ENCODE data around the gene ZNF764.
"Not testable (repeated sequence)": the region's sequence is repeated elsewhere in the genome, so short reads cannot be mapped to it uniquely, and the experiment has no call there.

The ZNF764 gene

DNA sequence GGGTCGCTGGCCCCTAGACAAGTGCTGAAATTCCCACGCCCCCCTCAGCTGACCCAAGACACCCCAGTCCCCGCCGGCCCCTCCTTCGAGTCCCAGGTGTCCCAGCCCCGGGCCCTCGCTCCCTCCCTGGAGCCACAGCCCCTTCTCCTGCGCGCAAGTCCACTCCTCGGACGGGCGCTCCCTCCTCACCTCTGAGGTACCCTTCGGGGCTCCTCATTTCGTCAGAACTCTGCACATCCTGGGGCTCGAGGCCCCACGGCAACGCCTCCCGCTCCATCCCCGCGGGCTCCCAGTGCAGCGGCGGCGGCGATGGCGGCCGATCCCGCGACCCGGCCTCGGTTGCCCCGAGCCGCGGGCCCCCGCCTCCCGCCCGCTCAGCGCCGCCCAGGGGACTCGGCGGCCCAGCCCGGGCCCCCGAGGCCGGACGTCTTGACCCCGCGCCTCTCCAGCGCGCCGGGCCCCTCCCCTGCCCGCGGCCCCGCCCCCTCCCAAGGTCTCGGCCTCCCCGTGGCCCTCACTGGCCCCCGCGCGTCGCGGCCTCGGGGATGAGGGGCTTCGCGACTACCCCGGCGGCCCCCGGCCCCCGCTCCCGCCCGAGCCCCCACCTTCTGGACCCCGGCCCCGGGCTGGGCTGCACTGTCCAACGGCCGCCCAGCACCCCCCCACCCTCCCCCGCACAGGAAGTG, 31.9 kb downstream of the ZNF764 start, which contains the start of gene ZNF768:
ZNF768 (minus strand) TSS at position 430 of the 686 bp plus-strand sequence; CDS start at position 277, 153 bp downstream.
- DNase-seq = peak; percentile 56

DNA sequence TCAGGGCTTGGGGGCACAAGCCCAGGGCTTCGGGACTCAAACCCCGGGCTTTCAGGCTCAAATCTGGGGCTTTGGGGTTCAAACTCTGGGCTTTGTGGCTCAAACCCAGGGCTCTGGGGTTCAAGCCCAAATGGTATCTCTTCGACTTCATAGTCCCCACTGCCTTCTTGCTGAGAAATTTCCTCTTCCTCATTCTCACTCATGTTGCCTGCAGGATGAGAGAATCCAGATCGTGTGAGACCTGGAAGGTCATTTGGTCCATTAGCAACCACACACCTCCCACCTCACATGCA, 32.4 kb downstream of the ZNF764 start:
- DNase-seq = no peak

DNA sequence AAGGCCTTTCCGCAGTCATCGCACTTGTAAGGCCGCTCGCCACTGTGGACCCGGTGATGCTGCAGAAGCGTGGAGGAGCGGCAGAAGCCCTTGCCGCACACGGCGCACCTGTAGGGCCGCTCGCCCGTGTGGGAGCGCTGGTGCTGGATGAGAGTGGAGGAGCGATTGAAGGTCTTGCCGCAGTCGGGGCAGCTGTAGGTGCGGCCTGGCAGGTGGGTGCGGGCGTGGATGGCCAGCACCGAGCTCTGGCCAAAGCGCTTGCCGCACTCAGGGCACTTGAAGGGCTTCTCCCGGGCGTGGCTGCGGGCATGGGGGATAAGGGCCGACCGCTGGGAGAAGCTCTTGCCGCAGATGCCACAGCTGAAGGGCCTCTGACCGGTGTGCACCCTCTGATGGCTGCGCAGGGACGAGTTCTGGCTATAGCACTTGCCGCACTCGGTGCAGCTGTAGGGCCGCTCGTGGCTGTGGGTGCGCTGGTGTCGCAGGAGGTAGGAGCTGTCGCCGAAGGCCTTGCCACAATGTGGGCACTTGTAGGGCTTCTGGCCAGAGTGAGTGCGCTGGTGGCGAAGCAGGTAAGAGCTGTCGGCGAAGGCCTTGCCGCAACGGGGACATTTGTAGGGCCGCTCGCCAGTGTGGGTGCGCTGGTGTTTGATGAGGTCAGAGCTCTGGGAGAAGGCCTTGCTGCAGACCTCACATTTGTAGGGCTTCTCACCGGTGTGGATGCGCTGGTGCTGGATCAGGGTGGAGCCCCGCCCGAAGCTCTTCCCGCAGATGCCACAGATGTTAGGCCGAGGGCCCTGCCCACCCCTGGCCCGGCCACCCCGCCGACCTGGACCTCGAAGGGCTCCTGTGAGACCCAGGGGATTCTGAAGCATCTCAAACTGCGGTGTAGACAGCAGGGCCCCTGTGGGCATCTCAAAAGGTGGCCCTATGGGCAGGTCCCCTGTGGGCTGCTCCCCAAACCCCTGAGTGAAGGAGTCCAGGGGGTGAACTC, 33.3 kb downstream of the ZNF764 start:
- no peak for DNase-seq

DNA sequence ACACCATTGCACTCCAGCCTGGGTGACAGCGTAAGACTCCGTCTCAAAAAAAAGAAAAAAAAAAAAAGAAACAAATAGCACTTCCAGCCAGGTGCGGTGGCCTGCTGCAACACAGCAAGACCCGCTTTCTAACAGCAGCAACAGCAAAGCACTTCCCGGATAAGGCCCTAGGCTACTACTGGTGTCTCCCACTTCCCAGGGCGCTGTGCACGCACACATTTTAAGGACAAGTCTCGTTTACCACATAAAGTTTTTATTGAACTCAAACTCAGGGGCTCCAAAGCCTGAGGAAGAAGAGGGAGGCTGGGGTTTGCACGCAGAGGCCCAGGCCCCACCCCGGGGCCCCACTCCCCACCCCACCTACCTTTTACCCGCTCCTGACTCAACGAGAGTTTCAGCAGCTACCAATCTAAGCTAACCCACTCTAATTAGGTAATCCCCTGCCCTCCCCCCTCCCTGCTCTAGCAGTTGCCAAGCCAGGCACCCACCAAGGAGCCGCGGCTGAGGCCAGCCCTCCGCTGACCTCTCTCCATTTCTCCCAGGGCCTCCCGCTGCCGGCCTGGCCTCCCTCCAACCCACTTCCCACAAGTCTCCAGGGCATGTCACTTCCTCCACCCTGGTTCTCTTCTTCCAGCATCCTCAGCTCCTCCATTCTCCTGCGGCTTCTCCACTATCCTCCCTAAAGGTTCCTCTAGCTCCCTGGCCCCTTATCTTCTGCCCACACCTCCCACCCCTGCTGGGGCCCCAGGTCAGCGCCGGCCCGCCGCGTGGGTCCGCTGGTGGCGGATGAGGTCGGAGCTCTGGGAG, 34.2 kb downstream of the ZNF764 start:
- DNase-seq = no peak

- DNase-seq = not testable (repeated sequence)
Observed at GRCh38 chr16:30522702-30523463, 35.3 kb downstream of the ZNF764 start.

DNA sequence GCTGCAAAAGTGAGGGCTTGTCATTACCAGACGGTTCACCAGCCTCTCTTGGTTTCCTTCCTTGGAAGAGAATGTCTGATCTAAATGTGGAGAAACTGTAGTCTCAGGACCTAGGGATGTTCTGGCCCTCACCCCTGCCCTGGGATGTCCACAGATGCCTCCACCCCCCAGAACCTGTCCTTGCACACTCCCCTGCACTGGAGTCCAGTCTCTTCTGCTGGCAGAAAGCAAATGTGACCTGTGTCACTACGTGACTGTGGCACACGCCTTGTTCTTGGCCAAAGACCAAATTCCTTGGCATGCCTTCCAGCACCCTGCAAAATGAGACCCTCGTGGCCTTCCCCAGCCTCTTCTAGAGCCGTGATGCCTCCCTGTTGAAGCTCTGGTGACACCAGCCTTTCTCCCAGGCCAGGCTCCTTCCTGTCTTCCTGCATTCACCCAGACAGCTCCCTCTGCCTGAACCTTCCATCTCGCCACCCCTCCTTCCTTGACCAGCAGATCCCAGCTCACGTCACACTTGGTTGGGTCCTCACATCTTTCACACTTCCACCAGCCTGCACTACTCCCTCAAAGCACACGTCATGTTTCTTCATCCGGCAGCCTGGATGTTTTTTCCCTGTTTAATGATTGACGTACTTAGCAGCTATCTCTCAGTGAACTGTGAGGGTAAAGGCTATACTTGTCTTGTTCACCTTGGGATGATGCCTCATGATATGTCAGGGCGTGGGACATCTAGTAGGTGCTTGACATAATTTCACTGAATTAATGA, 36.1 kb downstream of the ZNF764 start:
- DNase-seq = no peak

DNA sequence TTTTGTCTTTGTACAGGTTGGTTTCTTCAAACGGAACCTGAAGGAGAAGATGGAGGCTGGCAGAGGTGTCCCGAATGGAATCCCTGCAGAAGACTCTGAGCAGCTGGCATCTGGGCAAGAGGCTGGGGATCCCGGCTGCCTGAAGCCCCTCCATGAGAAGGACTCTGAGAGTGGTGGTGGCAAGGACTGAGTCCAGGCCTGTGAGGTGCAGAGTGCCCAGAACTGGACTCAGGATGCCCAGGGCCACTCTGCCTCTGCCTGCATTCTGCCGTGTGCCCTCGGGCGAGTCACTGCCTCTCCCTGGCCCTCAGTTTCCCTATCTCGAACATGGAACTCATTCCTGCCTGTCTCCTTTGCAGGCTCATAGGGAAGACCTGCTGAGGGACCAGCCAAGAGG, 36.7 kb downstream of the ZNF764 start:
- DNase-seq = no peak

DNA sequence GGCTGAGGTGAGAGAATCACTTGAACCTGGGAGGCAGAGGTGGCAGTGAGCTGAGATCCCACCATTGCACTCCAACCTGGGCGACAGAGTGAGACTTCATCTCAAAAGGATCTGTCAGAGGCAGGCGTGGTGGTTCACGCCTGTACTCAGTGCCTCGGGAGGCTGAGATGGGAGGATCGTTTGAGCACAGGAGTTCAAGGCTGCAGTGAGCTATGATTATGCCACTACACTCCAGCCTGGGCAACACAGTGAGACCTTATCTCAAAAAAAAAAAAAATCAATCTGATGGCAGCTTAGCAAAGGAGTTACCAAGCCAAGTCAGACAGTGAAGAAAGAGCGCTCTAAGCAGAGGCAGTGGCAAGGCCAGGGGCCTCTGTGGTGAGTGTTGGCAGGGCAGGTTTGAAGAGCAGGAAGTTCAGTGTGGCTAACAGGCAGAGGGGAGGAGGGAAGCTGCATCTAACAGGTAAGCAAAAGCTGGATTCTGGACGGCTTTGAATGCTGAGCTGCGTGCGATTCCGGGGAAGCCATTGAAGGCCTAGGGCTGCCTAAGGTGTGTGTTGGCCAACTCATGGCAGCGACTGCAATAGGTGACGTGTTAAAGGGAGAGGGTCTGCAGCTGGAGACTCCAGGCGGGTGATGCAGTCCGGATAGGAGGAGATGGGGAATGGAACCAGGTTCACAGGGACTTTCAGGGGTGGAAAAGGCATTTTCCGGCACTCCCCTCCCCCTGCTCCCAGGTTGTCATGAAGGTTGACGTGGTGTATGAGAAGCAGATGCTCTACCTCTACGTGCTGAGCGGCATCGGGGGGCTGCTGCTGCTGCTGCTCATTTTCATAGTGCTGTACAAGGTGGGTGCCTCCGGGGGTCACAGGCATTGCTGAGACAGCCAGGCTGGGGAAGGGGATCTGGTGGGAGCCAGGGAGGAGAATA, 38.8 kb downstream of the ZNF764 start:
- DNase-seq = no peak

DNA sequence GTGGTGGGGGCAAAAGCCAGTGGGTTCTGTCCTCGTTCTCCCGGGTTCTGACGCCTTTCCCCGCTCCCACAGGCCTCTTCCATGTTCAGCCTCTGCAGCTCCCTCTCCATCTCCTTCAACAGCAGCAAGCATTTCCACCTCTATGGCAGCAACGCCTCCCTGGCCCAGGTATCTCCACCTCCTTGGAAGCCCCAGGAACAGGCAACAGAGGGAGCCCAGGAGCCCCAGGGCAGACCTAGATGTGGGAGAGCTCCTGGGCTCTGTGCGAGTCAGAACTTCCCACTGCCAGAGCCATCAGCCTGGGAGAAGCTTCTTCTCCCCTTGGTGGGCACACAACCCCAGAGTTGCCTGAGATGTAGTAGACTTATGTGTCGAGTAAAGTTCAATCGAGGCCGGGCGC, 39.6 kb downstream of the ZNF764 start:
- DNase-seq = no peak

DNA sequence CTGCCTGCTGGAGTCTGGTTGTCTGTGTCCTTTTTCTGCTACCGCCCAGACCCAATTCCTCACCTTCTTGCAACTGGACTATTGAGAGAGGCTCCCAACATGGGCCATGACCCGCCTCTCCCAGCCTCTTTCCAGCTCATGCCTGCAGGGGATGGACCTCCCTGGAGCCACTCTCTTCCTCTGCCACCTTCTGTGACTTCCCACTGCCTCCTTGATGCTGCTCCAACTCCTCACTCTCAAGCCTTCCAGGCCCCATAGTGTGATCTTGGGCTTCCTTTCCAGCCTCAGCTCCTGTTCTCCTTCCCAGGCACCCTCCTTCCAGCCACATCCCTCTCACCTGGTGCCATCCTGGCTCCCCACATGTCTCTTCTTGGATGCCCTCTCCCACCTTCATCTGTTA, 42.9 kb downstream of the ZNF764 start:
- DNase-seq = no peak

DNA sequence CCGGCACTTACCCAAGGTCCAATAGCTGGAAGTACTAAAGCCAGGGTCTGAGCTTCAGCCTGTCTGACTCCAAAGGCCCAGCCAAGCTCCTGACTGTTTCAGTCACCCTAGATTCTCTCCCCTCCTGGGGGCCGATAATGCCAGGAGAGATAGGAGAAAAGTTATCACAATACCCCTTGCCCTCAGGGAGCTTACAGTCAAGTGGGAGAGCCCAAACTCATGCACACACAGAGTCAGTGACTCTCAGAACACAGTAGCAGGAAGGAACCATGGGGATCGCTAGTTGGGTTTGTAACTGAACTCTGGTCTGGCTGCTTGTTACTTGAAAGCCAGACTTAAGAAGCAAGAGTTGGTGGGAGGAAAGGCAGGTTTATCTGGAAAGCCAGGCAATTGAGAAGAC, 46.7 kb downstream of the ZNF764 start:
- no peak for DNase-seq

- no peak for DNase-seq
Observed at GRCh38 chr16:30510376-30510938, 47.7 kb downstream of the ZNF764 start.

DNA sequence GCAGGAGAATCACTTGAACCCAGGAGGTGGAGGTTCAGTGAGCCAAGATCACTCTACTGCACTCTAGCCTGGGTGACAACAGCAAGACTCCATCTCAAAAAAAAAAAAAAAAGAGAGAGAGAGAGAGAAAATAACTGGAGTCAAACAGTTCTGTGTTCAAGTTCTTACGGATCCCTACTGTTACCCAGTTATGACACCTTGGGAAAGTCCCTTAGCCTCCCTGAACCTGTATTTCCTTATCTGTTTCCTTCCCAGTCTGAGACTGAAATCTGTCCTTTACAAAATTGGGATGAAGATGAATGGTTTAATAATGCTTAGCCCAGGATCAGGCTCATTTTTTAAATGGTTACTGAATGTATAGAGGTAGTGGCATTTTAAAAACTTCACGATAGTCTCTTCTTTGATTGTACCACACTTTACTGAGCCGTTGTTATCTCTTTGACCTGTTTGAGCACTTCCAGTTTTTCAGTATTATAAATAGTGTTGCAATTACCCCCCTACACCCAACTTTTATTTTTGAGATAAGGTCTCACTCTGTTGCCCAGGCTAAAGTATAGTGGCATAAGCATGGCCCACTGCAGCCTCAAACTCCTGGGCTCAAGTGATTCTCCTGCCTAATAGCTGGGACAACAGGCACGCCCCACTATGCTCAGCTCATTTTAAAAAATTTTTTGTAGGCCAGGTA, 49.0 kb downstream of the ZNF764 start:
- no peak for DNase-seq
